Stimulated activated naive CD4-positive, alpha-beta T cell treated with Interleukin-2 at 50 U/mL for 16 hours (primary cell): ENCODE data around the gene CACNA1I.

Experiments used
- DNase-seq: peaks from one replicate; lab custom pipeline; 2025; lab: John Stamatoyannopoulos, UW

The CACNA1I gene

DNA sequence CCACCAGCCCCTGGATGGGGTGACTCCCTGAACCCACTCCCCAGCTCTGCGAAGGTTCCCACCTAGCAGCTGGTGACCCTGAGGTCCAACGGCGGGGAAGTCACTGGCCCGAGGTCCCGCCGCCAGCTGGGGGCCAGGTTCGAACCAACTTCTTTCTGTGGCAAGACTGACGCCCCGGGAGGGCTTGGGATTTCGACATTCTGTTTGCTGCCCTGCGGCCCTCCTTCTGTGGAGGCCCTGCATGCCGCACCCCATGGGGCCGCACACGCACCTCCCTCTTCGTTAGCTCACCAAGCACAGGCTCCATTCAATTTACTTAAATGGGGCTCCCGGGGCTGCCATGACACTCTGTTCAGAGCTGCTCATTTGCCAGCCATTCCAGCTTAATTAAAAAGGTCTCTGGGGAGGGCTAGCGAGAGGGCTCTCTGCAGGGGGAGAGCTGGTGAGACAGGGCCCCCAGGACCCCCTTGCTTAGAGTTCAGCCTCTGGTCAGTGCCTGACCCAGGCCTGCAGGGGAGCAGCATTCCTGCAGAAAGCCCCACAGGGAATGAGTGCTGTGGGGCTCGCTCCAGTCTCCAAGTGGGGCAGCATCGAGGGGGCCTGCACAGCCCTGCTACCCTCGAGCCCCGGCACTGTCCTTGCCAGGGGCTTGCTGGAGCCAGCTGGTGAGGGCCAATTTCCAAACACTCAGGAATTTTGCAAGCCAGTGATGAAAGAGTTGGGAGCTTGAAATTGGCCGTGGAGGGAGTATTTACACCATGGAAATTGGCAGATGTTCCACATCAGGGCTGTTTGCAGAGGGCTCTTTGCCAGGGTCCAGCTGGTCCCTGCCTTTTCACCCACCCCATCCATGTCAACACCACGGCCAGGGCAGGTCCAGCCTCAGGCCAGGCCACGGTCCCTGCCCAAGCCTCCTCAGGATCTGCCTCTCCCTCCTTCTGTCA, 80.8 kb downstream of the CACNA1I start:
- DNase-seq: no peak

DNA sequence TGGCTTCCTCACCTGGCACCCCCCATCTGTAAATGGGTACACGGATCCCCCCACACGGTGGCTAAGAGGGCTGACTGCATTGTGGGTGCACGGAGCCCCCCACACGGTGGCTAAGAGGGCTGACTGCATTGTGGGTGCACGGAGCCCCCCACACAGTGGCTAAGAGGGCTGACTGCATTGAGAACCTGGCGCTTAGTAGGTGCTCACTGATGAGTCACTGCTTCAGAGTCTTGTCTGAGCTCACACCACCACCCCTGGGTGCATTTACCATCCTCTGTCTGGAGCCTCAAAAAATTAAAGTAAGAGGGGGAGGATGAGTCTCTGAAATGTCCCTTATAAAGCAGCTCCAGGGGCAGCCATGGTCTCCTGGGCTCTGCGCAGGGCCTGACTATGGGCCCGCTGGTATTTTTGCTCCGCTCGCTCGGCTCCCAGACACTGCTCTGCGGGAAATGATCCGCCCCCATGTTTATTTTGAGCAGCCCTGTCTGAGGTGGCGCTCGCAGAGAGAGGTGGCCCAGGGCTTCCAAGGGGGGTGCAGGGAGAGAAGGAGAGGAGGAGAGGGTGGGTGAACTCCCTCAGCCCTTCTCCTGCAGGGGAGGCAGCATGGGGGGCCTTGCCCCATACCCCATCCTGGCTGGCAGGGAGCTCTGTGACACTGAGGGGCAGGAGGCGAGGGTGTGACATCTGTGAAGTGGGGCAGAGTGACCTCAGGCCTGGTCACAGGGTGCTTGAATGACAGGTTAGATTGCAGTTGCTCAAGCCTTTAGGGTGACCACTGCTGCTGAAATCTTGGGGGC, 82.6 kb downstream of the CACNA1I start:
- no peak for DNase-seq

DNA sequence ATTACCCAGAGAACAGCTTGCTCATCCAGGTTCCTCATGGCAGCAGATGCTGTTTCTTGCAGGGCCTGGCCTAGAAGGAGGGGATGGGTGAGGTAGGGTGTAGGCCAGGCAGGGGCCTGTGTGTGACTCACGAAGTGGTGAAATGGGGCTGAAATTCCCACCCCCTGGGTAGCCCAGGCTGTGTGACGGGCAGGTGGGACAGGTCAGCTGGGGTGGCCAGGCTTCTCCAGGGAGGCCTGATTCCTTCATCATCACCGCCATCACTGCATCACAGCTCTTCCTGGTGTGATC, 83.2 kb downstream of the CACNA1I start:
- no peak for DNase-seq

DNA sequence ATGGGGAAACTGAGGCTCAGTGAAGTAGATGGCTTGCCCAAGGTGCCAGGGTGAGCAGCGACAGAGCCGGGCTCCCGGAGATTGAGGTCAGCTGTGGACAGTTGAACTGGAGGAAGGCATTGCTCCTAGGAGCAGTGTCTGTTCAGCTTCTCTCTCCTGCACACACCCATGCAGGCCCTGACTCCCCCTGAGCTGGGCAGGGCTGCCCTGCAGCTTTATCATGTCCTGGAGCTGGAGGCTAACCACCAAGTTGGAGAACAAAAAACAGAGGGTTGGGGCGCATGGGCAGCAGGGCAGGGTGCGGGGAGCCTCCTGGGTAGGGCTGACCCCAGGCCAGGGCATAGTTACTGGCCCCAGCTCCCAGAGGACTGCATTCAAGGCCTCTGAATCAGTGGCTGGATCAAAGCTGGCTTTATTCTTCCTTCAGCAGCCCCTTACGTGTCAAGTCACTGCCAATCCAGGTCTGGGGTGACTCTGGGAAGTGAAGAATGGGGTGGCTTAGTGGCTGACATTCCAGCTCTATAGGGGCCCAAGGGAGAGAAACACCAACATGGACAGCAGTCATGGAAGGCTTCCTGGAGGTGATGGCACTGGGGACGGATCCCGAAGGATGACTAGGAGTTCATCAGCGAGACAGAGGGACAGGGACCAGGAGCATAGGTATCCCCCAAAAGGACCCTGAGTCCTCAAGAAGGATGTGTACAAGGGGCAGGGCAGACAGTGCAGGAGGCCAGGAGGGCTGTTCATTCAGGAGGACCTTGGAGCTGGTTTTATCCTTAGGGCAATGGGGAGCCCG, 83.8 kb downstream of the CACNA1I start:
- no peak for DNase-seq

DNA sequence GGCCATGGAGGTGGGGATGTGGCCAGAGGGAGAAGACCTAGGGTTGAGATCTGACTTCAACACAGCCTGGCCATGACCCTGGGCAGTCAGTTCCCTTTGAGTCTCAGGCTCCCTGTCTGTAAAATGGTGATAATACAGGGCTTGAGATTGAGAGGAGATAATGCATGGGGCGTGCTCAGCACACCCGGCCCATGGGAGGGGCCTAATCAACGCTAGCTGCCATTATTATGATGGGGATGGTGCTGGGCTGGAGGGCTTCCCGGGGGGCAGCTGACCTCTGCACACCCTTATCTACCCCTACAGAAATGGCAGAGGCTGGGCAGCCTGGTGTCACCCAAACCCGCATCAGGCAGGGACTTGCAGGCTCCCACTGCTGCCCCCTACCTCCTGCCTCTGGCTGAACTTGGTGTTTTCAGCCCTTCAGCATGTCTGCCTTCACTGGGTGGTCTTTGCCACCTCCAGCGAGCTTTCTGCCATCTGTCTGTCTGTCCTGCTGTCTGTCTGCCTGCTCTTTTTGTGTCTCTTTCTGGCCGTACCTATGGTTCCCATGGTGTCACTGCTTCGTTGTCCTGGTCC, 84.5 kb downstream of the CACNA1I start:
- DNase-seq: no peak

DNA sequence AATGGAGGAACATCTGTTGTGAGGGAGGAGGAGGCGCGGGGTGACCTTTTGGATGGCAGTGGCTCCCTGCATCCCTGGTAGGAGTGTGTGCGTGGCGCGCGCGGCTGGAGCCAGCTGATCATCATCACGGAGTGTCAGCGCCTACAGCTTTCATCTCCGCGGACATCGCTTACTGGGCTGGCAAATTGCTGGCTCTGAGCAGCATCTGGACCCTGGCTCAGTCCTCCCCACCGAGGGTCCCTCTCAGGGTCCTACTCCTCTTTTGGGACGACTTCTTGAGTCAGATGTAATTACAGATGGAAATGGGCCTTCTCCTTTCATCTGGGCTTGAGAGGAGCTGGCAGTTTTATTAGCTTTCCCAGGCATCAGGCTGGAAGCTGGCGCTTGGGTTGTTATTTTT, 85.3 kb downstream of the CACNA1I start:
- no peak for DNase-seq

DNA sequence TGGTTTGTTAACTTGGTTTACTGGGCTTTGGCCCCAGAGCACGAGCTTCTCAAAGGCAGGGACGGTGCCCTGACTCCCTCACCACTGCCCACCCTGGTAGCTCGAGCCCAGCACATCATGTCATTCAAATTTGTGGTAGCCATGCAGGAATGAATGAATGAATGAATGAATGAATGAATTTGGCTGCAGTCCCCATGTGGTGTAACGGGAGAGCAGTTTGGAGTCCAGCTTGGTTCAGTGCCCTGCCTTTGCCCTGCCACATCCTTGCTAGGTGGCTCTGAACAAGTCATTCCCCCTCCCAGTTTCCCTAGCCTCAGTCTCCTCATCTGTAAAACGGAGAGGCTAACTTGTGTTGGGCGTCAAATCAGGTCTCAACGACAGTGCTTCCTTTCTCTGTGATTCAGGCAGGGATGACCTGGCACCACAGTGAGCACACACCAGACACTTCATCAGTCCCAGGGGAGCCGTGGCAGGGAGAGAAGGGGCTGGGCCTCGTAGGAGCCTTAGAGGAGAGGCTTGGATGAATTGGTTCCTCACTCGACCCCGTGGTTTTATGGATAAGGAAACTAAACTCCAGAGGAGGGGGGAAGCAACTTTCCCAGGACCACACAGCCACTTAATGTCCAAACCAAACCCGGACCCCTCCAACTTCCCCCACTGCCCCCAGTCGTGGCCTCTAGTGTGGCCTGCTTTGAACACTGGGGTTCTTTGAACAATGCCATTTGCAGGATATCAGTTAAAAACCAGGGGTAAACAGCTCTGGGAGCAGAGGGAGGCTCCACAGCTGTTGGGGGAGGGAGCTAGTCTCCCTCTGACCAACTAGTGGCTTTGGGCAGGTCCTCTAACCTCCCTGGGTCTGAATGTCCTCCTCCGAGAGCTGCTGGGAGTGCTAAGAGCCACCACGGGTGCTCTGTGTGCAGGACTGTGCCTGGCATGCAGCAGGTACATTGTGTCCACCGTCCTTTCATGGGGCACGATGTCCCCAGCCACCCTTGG, 86.2 kb downstream of the CACNA1I start:
- DNase-seq: no peak

DNA sequence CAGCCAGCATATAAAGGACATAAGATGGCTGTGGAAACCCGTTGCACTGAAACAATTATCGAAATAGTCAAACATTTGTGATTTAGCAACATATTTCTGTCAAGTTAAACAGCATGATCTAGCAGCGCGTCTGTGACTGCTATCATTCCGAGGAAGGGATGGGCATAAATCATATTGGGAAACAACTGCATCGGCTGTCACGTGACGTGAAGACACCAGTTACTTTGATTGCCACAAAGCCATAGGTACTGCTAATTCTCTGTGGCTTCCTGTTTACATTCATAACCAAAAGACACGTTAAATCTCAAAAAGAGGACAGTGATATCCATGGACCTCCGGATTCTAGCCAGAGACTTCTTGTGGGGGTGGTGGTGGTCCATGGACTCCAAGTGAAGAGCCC, 87.8 kb downstream of the CACNA1I start:
- DNase-seq: no peak

DNA sequence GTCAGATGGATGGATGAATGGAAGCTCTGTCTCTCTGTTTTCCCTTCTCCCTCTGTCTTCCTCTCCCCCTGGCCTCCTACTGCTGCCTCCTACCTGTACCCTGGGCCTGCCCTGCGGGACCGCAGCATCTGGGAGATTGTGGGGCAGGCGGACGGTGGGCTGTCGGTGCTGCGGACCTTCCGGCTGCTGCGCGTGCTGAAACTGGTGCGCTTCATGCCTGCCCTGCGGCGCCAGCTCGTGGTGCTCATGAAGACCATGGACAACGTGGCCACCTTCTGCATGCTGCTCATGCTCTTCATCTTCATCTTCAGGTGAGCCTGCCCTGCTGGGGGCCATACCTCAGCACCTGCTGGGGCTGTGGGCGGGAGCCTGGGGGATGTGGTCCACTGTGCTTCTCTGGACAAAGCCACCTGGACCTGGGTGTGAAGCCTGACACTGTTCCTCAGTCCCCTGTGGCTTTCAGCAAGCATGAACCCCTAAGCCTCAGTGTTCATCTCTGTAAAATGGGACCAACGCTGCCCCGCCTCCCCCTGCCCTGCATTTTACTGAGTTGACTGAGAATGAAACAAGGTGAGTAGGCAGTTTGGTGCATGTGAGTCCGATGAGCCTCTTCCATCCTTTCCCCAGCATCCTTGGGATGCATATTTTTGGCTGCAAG, 88.4 kb downstream of the CACNA1I start:
- no peak for DNase-seq

DNA sequence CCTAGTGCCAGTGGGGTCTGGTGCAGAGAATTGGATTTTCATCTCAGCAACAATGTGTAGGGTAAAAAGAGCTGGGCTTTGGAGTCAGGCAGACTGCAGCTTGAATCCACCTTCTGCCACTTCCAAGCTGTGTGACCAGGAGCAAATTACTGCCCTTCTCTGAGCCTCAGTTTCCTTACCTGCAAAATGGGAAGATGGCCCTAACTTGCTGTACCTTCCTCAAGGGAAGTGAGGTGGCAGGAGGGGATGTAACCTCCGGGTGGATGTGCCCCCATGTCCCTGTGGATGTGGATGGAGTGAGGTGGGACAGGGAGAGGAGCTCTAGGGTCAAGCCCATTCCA, 90.9 kb downstream of the CACNA1I start:
- DNase-seq: no peak

DNA sequence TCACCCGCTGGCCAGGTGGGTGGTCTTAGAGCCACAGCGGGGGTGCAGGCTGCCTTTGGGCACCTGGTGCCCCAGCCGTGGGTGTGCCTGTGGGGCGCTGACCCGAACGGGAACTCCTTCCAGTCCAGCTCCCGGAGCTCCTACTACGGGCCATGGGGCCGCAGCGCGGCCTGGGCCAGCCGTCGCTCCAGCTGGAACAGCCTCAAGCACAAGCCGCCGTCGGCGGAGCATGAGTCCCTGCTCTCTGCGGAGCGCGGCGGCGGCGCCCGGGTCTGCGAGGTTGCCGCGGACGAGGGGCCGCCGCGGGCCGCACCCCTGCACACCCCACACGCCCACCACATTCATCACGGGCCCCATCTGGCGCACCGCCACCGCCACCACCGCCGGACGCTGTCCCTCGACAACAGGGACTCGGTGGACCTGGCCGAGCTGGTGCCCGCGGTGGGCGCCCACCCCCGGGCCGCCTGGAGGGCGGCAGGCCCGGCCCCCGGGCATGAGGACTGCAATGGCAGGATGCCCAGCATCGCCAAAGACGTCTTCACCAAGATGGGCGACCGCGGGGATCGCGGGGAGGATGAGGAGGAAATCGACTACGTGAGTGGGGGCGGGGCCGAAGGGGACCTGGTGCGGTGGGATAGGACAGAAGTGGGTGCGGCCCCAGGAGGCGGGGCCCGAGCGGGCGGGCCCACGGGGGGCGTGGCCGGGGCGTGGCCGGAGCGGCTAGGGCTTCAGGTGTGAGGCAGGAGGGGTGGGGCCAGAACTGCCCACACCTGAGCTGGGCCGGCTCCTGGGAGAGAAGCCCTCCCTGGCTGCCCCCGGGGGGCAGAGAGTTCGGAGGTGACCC, 91.5 kb downstream of the CACNA1I start:
- DNase-seq: peak; percentile 66

DNA sequence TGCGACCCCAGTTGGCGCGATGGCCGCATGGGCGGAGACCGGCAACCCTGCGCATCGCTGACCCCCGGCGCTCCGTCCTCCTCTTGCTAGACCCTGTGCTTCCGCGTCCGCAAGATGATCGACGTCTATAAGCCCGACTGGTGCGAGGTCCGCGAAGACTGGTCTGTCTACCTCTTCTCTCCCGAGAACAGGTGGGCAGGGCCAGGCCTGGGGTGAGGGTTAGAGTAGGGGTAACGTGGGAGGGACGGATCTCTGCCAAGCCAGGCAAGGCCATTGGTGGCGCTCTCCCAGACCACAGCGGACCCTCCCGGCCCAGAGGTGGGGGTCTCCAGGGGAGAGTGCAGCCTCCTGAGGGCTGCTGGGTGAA, 92.1 kb downstream of the CACNA1I start:
- no peak for DNase-seq

DNA sequence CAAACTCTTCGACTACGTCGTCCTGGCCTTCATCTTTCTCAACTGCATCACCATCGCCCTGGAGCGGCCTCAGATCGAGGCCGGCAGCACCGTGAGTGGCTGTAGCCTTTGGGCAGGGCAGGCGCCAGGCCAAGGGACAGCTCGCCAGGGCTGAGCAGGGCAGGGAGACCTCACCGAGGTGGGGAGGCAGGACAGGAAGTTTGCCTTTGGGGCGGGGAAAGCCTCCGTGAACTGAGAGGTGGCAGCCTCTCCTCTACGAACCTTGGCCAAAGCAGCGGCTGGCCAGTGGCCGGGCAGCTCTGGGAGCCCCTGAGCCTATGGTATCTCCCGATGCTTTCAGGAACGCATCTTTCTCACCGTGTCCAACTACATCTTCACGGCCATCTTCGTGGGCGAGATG, 93.2 kb downstream of the CACNA1I start:
- DNase-seq: no peak

DNA sequence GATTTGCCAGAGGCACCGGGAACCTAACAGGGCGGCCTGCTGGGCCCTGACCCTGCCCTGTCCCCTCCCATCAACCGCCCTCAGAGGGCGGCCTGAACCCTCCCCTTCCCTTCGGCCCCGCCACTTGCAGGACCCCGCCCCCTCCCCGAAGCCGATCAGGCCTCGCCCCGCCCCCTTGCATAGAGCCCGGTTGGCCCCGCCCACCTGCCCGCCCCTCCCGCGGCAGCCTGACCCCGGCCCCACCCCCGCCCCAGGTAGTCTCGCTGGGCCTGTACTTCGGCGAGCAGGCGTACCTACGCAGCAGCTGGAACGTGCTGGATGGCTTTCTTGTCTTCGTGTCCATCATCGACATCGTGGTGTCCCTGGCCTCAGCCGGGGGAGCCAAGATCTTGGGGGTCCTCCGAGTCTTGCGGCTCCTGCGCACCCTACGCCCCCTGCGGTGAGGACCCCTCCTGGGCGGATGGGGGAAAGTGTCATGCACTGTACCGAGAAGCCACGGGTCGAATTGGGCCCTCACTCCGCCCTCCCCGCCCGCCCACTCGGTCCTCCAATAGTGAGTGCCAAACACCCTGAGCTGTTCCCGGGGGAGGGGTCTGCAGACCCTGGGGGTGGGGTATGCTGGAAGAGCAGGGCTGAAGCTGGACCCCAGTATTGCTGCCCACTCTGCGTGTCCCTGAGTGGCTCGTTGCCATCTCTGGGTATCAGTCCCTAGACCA, 94.1 kb downstream of the CACNA1I start:
- DNase-seq: no peak

DNA sequence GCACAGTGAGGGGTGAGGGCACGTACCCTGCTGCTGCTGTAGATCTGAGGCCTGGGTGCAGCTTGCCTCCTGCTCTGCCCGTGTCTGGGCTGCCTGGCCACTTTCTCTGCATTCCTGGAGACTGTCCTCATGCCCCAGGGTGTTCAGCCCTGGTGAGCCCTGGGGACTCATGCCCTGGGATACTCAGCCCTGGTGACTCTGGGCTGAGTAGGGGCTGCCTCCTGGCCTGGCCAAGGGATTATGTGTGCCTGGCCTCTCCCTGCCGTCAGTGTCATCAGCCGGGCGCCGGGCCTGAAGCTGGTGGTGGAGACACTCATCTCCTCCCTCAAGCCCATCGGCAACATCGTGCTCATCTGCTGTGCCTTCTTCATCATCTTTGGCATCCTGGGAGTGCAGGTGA, 94.7 kb downstream of the CACNA1I start:
- DNase-seq: no peak

DNA sequence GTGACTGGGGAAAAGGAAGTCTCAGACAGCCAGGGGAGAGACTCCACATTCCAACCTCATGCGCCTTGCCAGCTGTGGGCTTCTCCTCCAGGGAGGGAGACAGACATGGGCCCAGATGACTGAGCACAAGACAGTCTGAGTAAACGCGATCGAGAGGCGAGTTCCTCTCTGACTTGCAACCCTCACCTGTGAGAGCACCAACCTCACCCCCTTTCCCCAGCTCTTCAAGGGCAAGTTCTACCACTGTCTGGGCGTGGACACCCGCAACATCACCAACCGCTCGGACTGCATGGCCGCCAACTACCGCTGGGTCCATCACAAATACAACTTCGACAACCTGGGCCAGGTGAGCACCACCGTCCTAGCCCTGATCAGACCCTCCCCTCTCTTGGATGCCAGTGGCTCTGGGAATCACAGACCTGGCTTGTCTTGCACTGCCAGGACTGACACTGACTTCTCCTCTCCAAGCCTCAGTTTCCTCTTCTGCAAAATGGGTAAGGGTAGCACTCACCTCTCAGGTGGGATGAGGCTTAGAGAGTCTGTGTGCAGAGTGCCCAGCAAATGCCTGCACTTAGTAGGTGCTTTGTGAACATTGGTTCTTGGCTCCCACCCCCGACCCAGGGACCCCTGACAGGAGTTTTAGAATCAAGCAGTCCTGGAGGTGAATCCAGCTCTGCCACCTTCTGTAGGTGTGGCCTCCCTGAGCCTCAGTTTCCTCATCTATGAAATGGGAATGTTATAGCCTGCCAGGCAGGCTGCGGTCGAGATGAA, 95.3 kb downstream of the CACNA1I start:
- DNase-seq: no peak

DNA sequence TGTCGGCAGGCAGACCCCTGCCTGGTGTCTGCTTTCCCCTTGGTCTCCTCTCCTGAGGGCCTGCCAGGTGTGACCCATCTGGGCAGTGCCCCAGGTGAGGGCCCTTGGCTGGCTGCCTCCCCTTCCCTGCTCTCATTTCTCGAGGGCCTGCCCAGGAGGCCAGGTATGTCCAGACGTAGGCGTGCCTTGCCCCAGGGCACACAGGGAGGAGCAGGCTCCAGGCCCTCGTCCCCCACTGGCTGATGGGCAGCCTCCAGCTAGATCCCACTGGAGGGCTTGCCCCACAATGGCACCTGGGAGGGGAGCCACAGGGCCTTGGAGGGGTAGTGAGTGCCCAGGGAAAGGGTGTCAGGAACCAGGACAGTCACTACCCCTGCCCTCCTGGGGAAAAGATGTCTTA, 95.9 kb downstream of the CACNA1I start:
- no peak for DNase-seq

DNA sequence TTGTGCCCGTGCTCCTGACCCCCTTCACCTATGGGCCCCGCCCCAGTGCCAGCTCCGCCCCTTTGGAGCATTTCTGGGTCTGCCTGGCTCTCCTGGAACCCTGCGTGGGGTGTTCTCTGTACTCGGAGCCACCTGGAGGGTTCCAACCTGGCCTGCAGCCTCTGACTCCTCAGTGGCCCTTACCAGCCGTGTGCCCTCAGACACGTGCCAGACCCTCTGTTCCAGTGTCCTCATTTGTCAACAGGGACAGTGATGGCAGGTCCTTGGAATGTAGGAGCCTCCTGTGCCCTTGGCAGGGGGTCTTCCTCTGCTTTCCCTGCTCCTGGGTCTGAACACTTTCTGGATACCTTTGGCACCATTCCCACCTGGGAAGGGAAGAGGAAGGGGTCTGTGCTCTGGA, 96.4 kb downstream of the CACNA1I start:
- DNase-seq: no peak
